ENCODE results near the gene RAP2A.

RAP2A gene

GRCh38 chr13:97403893-97404750 is 29.8 kb upstream of the RAP2A start:
- TF ChIP-seq GATA3 (IDR thresholded peaks at IDR 0.05; ENCODE audit: low read depth, low read length) (no peak), GATA2 (IDR thresholded peaks at IDR 0.05; ENCODE audit: low read depth, low read length) (no peak)

GRCh38 chr13:97407540-97407939 is 26.4 kb upstream of the RAP2A start:
- TF ChIP-seq GATA3 (IDR thresholded peaks at IDR 0.05; ENCODE audit: low read depth, low read length), result no peak
- no peak for TF ChIP-seq GATA2 (IDR thresholded peaks at IDR 0.05; ENCODE audit: low read depth, low read length)

GRCh38 chr13:97408938-97409337 is 25.0 kb upstream of the RAP2A start:
- TF ChIP-seq GATA3 (IDR thresholded peaks at IDR 0.05; ENCODE audit: low read depth, low read length) (no peak), GATA2 (IDR thresholded peaks at IDR 0.05; ENCODE audit: low read depth, low read length) (no peak)

GRCh38 chr13:97411984-97412383 is 22.0 kb upstream of the RAP2A start:
- no peak for TF ChIP-seq GATA2 (IDR thresholded peaks at IDR 0.05; ENCODE audit: low read depth, low read length)
- no peak for TF ChIP-seq GATA3 (IDR thresholded peaks at IDR 0.05; ENCODE audit: low read depth, low read length)

GRCh38 chr13:97413694-97414093 is 20.3 kb upstream of the RAP2A start:
- TF ChIP-seq GATA2 (IDR thresholded peaks at IDR 0.05; ENCODE audit: low read depth, low read length) (no peak), GATA3 (IDR thresholded peaks at IDR 0.05; ENCODE audit: low read depth, low read length) (no peak)

GRCh38 chr13:97414392-97414791 is 19.6 kb upstream of the RAP2A start:
- TF ChIP-seq GATA2 (IDR thresholded peaks at IDR 0.05; ENCODE audit: low read depth, low read length) (no peak), GATA3 (IDR thresholded peaks at IDR 0.05; ENCODE audit: low read depth, low read length) (no peak)

GRCh38 chr13:97417698-97418097 is 16.3 kb upstream of the RAP2A start:
- TF ChIP-seq GATA2 (IDR thresholded peaks at IDR 0.05; ENCODE audit: low read depth, low read length), result no peak

- no peak for TF ChIP-seq GATA3 (IDR thresholded peaks at IDR 0.05; ENCODE audit: low read depth, low read length)
- TF ChIP-seq GATA2 (IDR thresholded peaks at IDR 0.05; ENCODE audit: low read depth, low read length), result no peak
Measured at GRCh38 chr13:97422118-97423054, 11.6 kb upstream of the RAP2A start.

- TF ChIP-seq GATA3 (IDR thresholded peaks at IDR 0.05; ENCODE audit: low read depth, low read length) (no peak), GATA2 (IDR thresholded peaks at IDR 0.05; ENCODE audit: low read depth, low read length) (no peak)
Measured at GRCh38 chr13:97423300-97424045, 10.5 kb upstream of the RAP2A start.

GRCh38 chr13:97425590-97425989 is 8.4 kb upstream of the RAP2A start:
- TF ChIP-seq GATA2 (IDR thresholded peaks at IDR 0.05; ENCODE audit: low read depth, low read length), result no peak

GRCh38 chr13:97426695-97427094 is 7.3 kb upstream of the RAP2A start:
- TF ChIP-seq GATA2 (IDR thresholded peaks at IDR 0.05; ENCODE audit: low read depth, low read length) (no peak), GATA3 (IDR thresholded peaks at IDR 0.05; ENCODE audit: low read depth, low read length) (no peak)

- TF ChIP-seq GATA3 (IDR thresholded peaks at IDR 0.05; ENCODE audit: low read depth, low read length), result no peak
- TF ChIP-seq GATA2 (IDR thresholded peaks at IDR 0.05; ENCODE audit: low read depth, low read length), result no peak
Measured at GRCh38 chr13:97429681-97430081, 4.3 kb upstream of the RAP2A start.

- TF ChIP-seq GATA2 (IDR thresholded peaks at IDR 0.05; ENCODE audit: low read depth, low read length), result no peak
- no peak for TF ChIP-seq GATA3 (IDR thresholded peaks at IDR 0.05; ENCODE audit: low read depth, low read length)
Measured at GRCh38 chr13:97430296-97430695, 3.7 kb upstream of the RAP2A start.

- no peak for TF ChIP-seq GATA3 (IDR thresholded peaks at IDR 0.05; ENCODE audit: low read depth, low read length)
- no peak for TF ChIP-seq GATA2 (IDR thresholded peaks at IDR 0.05; ENCODE audit: low read depth, low read length)
Measured at GRCh38 chr13:97431171-97431764, 2.7 kb upstream of the RAP2A start.

Data from SH-SY5Y (cell line).